ENCODE data around the gene SDK1. TPM values are rescaled to one million over a fixed set of nuclear protein-coding genes. Genes with fewer than 3 reads are reported as not detected.

SDK1 gene
- total and polyA plus RNA-seq, 10 of the 15 experiments (the other 5 are each of a cell fraction or from before 2014, with no cell fraction given) = 0.14 to 0.33 TPM; not detected in 8

GRCh38 chr7:3912291-3912690 is 611.2 kb downstream of the SDK1 start:
- Histone ChIP-seq H3K36me3 (ENCODE audit: control insufficient read depth in 2 of 2, insufficient read depth in 2 of 2, low read length in 1 of 2) (no peaks in the 10 kb centered on the region), H3K27me3 (replicated peaks in 1 of 2; ENCODE audit: control insufficient read depth in 2 of 2, insufficient read depth in 2 of 2, low read length in 1 of 2) (no peaks in the 10 kb centered on the region), H3K4me2 (ENCODE audit: control insufficient read depth, insufficient read depth) (no peak overlapping the region), H3K4me1 (ENCODE audit: control insufficient read depth, insufficient read depth, low read length) (no peaks in the 10 kb centered on the region), H3K9me3 (replicated peaks; ENCODE audit: control insufficient read depth, insufficient read depth, low read length) (no peaks in the 10 kb centered on the region; the same call in 2 of the 3 replicates), H2AFZ (ENCODE audit: control insufficient read depth, low read depth, low read length) (no peak overlapping the region), H3K79me2 (ENCODE audit: control insufficient read depth, insufficient read depth, low read length) (no peaks in the 10 kb centered on the region), H3K27ac (ENCODE audit: control insufficient read depth, insufficient read depth) (no peak overlapping the region), H4K20me1 (ENCODE audit: control insufficient read depth, insufficient read depth) (no peaks in the 10 kb centered on the region), H3K9ac (ENCODE audit: control insufficient read depth, insufficient read depth, low read length) (no peak overlapping the region), H3K4me3 (no peak overlapping the region)
- DNase-seq (ENCODE audit: low read depth, low spot score) = no peak
- TF ChIP-seq STAT3 (IDR thresholded peaks at IDR 0.05; ENCODE audit: low read depth, low read length) = no peak
- no peak for TF ChIP-seq RFX5 (IDR thresholded peaks at IDR 0.05; ENCODE audit: low read depth, low read length)
- no peak for TF ChIP-seq ZNF274 (IDR thresholded peaks at IDR 0.05; ENCODE audit: insufficient read depth, insufficient read length)
- TF ChIP-seq NR2F1 (conservative IDR thresholded peaks at IDR 0.05) = no peak
- TF ChIP-seq PBX3 (IDR thresholded peaks at IDR 0.05; ENCODE audit: insufficient replicate concordance, low read depth, low read length) = no peak
- no peak for TF ChIP-seq SP1 (IDR thresholded peaks at IDR 0.05; ENCODE audit: low read depth, low read length)
- TF ChIP-seq DPF2 (IDR thresholded peaks at IDR 0.05) = no peak
- TF ChIP-seq HCFC1 (IDR thresholded peaks at IDR 0.05; ENCODE audit: low read length) = no peak
- ATAC-seq = no peak
- in situ Hi-C loops (cut with MboI) = no loop called here
- 1% methylated on average over 7 of the region's 7 CpGs for WGBS (ENCODE audit: insufficient coverage, insufficient replicate concordance, low lambda C conversion rate, missing lambda C conversion rate)
- BruUV-seq (replicated peaks) = no TSS peak
- POLR2A ChIA-PET = interaction anchor here (0.6 kb wide), 1 partner anchor 645 kb away, joined by 3 read pairs; no protein-coding TSS in a partner anchor
- RAD21 ChIA-PET (ENCODE audit: unreplicated experiment) = no interaction called here
- no peak for FAIRE-seq
- intact Hi-C loops (cut with micrococcal nuclease; ENCODE audit: unreplicated experiment) = no loop called here
- SMC1A ChIA-PET (ENCODE audit: uncharacterized antibody, unreplicated experiment) = no interaction called here
- CTCF ChIA-PET = interaction anchor here (0.6 kb wide), 1 partner anchor 117 kb away, joined by 3 read pairs; no protein-coding TSS in a partner anchor

All from GM12878 (cell line).